Stimulated activated CD4-positive, alpha-beta T cell treated with anti-CD3 and anti-CD28 coated beads, TNF-alpha, amount 100 ng/mL, for 1 hour (primary cell): ENCODE data around the gene HMGXB3.
A peak's percentile ranks its signal among the peaks of the same experiment; 100 is the strongest.

Source experiments
- DNase-seq, 3 donors: peaks; one replicate each; pipeline ENCODE4 v3.0.0-alpha.2; 2020; ENCODE audit warnings: low read depth in 3 of 3, low spot score in 1 of 3

Gene HMGXB3

DNA sequence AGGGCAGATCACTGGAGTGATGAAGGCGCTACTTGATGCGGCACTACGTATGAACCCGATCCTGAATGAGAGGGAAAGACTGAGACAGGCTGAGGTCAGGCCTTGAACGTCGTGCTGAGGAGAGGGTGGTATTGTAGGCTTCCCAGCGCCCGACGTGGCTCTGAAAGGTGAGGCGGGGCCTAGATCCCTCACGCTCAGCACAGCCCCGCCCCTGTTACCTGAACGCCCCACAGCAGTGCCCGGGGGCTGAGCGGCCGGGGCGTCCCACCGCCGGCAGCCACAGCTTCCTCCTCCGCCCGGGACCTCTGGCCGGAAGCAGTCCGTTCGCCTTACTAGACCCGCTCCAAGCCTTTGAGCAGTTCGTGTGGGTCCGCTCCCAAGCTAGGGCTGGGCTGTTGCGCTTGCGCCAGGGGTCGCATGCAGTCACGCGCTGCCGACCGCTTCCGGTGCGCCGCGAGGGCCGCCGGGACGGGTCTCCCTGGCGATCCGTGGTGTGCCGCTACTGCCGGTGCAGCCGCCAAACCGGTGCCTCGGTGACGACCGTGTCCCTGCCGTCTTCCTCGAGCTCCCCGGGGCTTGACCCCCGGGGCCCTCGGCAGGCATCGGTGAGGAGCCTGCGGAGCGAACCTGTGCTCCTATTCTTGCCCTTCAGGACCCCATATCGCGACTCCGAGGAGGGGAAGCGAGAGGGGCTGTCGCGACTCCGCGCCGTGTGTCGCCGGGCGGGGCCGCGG is at the start of gene HMGXB3, which contains the start of gene TIGD6:
HMGXB3 (plus strand) TSS at position 484 of the 734 bp plus-strand sequence. CDS start 4,114 bp downstream, outside the sequence.
TIGD6 (minus strand) TSS at position 399 of the 734 bp plus-strand sequence. CDS start 4,306 bp downstream, outside the sequence.
- peak; percentile 35 to 77 (median 64) for DNase-seq

GRCh38 chr5:149951138-149951749 is 49.3 kb upstream of the HMGXB3 start:
- DNase-seq: no peak

GRCh38 chr5:149953436-149954121 is 47.0 kb upstream of the HMGXB3 start:
- no peak for DNase-seq

- DNase-seq: no peak
These were observed 45.7 kb upstream of the HMGXB3 start for GRCh38 chr5:149954798-149955197.

GRCh38 chr5:149956685-149957084 is 43.9 kb upstream of the HMGXB3 start:
- no peak for DNase-seq

- DNase-seq: no peak
These were observed 42.7 kb upstream of the HMGXB3 start for GRCh38 chr5:149957855-149958254.

DNA sequence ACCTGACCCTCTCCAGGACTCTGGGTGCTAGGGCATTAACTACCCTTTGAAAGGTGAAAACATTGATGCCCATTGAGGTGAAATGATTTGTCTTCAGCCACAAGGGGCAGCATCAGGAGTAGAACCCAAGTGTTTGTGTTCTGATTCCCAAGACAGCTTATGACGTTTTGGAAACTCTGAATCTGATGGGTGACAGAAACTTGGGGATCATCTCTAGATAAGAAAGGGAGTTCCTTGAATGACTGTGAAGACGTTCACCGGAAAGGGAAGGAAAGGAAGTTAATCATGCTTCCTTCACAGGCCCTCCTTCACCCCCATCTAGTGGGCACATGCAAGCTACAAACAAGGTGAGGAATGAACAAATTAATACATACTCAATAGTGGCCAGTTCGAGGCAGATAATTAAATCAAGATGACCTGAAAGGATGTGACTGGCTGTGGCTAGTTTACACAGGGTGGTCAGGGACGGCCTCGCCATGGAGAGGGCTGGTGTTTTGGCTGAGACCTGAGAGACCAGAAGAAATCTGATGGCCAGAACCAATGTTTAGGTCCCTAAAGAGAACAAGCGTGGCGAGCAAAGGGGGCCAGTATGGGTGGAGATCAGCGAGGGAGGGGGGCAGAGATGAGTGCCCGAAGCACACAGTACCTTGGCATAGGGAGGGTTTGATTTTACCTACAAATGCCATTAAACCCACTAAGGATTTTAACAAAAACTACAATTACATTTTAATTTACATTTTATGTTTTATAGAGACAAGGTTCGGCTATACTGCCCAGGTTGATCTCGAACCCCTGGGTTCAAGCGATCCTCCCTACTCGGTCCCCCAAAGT is 40.9 kb upstream of the HMGXB3 start:
- peak in 2 of 3 donors; percentile 9 to 13 for DNase-seq

DNA sequence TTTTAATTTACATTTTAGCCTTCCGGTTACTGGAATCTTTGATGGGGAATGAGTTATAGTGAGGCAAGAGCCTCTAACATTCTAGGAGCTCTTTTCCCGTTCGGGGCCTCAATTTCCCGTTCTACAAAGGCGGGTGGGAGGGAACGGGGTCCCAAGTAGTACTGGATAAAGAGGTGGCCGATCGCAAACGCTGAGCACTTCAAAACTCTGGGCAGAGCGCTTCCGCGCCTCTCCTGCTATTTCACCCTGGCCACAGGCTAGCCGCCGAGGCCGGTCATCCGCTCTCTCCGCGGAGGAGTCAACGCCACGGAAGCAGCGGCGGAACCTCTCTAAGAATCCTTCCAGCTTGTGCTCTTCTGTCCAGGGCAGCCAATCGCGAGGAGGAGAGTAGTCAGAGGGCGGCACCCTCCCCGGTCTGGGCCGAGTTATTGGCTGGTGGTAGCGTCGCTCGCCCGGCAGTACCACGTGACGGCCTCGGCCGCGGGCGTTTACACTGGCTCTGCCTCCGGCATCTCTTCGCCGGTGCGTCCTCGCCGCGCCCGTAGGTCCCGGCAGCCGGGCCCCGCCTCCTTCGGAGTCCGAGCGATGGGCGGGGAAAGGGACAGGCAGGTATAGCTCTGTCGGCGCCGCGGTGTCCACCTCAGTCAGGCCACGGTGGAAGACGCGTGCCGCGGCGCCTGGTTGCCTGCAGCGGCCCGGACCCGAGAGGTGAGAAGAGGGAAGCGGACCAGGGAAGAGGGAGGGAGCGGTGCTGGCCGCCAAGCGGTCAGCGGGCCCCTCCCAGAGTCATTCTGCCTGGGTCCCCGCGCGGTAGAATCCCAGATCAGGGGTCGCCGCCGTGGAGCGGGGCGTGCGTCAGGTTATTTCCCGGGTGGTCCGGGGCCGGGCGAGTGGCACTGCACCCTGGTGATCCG is 40.0 kb upstream of the HMGXB3 start, which contains the start of gene SLC26A2:
SLC26A2 (plus strand) TSS at position 487 of the 914 bp plus-strand sequence. CDS start 16,895 bp downstream, outside the sequence.
- DNase-seq: peak; percentile 78 to 89 (median 79)

DNA sequence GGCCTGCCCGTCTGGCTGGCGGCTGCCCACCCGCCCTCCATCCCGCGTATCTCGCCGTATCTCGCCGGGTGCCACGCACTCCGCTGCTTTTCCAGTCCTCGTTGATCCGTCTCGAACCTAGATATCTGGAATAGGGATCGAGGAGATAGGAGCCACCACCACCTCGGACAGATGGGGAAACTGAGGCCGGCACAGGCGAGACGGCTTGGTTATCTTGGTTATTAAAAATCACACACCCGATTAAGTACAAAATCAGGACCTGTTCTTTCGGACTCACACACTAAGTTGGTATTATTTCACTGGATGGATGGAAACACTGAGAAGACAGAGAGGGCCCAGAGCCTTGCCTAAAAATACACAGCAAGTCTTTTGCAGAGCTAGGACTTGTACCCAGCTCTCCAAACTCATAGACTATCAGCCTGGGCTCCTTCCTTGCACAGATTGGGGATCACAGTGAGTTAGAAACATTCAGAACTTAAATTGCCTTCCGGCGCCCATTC is 39.3 kb upstream of the HMGXB3 start:
- no peak for DNase-seq

DNA sequence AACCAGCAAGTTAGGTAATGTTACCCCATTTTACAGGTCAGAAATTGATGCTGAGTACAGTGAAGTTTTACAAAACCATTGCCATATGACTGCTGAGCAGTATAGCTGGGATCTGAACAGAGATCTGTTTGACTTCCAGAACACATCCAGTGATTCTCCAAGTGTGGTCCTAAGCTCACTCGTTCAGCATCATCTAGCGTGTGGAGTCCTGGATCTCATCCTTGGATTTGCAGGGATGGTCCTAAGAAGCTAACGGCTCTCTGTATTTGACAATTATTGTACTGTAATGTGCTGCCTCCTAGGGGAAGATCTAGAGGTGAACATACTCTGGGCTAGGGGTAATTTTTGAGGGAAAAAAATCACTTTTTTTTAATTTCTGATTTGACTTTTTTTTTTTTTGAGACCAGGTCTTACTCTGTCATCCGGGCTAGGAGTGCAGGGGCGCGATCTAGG is 38.6 kb upstream of the HMGXB3 start:
- DNase-seq: no peak

- DNase-seq: no peak
These were observed 37.8 kb upstream of the HMGXB3 start for GRCh38 chr5:149962601-149963300.

GRCh38 chr5:149963729-149964128 is 36.8 kb upstream of the HMGXB3 start:
- no peak for DNase-seq

DNA sequence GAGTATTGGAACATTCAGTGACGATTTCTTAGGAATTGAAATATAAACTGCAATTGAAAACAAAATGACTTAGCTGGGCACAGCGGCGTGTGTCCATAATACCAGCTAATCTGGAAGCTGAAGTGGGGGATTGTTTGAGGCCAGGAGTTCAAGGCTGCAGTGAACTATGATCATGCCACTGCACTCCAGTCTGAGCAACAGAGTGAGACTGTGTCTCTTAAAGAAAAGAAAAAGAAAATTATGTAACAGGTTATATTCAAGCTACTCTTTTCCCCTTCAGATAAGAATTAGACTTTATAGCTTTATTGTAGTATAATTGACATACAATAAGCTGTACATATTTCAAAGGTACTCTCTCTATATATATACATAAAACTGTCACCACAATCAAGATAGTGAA is 33.6 kb upstream of the HMGXB3 start:
- DNase-seq: no peak

DNA sequence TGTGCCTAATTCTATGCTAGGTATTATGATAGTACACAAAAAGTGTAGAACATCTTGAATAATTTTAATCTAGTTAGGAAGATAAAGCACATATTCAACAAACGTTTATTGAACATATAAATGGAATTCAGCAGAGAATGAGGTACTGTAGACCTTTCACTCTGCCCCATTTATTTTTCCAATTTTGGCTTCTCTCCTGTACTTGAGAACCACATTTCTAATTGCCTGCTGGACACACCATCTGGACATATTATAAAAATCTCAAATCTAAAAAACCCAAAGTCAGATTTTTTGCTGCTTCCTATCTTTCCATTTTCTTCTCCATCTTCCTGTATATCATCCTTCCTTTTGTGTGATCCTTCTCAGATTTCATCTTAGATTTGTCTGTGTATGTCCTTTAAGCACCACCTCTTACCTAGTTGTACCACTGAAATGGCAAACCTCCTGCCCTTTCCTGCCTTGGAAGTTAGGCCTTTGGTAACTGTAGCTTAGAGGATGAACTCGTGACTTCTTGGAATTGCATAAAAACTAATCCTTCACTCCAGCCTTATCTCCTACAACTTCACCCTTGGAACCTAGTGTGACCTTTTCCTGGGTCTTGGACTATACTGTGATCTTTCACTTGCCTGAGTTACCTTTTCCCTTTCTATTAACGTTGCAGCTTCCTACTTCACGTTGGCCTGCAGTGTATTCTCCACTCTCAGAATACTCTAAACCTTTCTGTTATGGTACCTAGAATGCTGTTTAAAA is 31.2 kb upstream of the HMGXB3 start:
- no peak for DNase-seq

DNA sequence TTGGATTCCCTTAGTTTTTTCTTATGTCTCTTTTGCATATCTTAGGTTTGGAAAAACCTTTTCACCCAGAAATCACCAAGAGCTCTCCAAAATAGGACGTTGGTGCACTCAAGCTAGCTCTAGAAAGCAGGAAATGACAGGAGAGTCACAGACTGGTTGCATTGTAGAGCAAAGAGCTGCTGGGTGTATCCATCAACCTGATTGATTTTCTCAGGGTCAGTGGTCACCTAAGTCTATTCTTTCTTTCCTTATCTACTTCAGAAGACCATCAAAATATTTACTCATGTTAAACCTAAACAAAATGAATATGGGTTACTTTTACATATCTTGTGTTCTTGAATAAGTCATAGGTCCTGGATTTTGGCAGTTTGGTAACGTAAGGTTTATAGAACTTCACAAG is 25.1 kb upstream of the HMGXB3 start:
- DNase-seq: no peak

GRCh38 chr5:149979896-149980295 is 20.6 kb upstream of the HMGXB3 start:
- no peak for DNase-seq

GRCh38 chr5:149981206-149981605 is 19.3 kb upstream of the HMGXB3 start:
- no peak for DNase-seq

- DNase-seq: no peak
These were observed 18.0 kb upstream of the HMGXB3 start for GRCh38 chr5:149982505-149982904.
